HG03565 (cell line): Measurements from ENCODE around the gene IFT88.
"Not testable (repeated sequence)": the region's sequence is repeated elsewhere in the genome, so short reads cannot be mapped to it uniquely, and the experiment has no call there.

Experiments
- ATAC-seq: cut with Tn5 transposase; IDR thresholded peaks from one replicate; pipeline ENCODE4 v1.9.1; 2021; ENCODE audit warnings: mild to moderate bottlenecking, moderate library complexity; ENCODE audit not compliant: unreplicated experiment

IFT88 gene

GRCh38 chr13:20616059-20616797 lies 49.3 kb downstream of the IFT88 start:
- no peak for ATAC-seq

DNA sequence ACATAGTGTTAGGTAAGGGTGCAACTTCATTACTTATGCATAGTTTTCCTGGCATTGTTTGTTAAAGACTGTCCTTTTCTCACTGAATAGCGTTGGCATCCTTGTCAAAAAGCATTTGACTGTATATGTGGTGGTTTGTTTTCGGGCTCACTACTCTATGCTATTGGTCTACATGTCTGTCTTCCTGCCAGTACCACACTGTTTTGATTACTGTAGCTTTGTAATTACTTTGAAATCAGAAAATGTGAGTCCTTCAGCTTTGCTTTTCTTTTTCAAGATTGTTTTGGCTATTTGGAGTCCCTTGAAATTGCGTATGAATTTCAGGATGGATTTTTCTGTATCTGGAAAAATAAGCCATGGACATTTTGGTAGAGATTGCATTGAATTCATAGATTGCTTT lies 56.0 kb downstream of the IFT88 start:
- no peak for ATAC-seq

DNA sequence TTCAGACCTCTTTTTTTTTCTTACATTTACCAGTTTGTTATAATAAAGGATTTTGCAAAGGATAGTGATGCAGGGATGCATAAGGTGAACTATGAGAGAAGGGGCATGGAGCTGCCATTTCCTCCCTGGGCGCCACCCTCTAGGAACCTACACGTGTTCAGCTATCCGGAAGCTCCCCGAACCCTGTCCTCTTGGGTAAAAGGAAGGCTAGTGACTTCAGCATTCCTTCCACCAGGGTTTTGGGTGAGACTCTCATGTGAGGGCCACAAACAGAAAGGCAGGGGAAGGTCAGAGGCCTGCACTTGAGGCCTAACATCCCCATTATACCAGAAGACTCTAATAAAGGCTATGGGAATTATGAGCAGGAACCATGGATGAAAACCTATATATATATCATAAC lies 57.3 kb downstream of the IFT88 start:
- ATAC-seq, result no peak

DNA sequence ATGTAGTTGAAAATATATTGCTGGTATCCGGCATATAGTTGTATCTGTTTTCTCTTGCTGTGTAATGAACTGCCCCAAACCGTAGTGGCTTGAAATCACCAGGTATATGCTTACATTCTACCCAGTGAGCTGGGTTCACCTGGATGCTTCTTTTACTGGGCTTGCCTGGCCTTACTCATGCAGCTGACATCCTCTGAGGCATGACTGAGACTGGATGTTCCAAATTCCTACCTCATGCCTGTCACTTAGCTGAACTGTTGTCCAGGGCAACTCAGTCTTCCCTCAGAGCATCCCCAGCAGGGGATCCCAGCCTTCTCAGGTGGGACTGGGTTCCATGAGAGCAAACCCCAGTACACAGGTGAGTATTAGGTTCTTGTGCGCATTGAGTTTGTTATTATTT lies 66.8 kb downstream of the IFT88 start:
- no peak for ATAC-seq

- no peak for ATAC-seq
Observed at GRCh38 chr13:20636079-20636478, 69.1 kb downstream of the IFT88 start.

DNA sequence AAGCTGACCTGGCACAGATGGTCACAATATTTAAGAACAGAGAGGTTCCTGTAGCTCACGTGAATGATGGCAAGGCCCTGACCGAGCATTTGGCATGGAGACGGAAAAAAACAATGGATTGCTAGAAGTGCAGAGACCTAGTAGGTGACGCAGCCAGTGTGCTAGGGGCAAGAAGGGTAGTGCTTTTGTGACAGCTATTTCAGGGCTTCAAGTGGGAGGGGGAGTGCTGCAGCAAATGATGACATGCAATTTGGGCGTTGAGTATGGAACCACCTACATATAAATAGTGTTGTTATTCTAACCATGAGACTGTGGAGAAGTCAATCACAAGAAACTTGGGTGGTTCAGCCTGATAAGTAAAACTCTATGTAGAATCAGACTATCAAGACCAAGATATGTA lies 70.9 kb downstream of the IFT88 start:
- no peak for ATAC-seq

GRCh38 chr13:20647758-20648157 lies 80.8 kb downstream of the IFT88 start:
- no peak for ATAC-seq

- no peak for ATAC-seq
Observed at GRCh38 chr13:20652946-20653345, 86.0 kb downstream of the IFT88 start.

GRCh38 chr13:20654156-20654555 lies 87.2 kb downstream of the IFT88 start:
- no peak for ATAC-seq

- ATAC-seq, result no peak
Observed at GRCh38 chr13:20658451-20659040, 91.6 kb downstream of the IFT88 start.

DNA sequence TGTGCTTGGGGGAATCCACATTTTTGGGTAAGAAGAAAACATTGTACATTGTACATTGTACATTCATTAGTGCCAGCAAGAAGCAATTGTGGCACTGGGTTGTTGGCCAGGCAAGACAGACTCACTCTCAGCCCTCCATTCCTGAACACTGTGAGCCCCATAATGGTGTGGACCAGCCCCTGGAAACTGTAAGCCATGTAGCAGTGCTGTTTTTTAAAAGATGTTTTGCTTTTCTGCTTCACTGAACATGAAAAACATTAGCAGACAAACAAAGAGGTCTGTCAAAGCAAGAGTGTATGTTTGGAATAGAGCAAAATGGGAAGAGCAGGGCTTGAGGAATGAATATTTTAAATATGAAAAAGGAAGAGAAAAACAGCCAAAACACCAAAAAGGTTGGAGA lies 97.4 kb downstream of the IFT88 start:
- no peak for ATAC-seq

DNA sequence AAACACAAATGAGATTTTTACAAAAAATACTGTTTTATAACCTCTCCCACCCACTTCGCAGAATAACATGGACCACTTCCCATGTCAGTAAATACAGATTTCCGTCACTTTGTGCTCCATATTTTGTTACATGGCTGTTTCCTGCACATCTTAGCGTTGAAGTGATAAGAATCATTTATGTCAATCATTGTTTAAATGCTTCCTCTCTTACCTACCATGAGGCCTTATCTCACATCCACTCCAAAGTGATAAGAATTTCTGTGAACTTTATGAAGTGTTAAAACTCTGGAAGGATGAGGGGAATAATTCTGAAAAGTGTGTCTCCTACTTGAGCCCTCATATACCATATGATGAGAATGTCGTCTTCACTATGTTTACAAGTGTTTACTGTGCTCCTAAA lies 100.0 kb downstream of the IFT88 start:
- no peak for ATAC-seq

GRCh38 chr13:20667857-20668437 lies 101.0 kb downstream of the IFT88 start:
- no peak for ATAC-seq

DNA sequence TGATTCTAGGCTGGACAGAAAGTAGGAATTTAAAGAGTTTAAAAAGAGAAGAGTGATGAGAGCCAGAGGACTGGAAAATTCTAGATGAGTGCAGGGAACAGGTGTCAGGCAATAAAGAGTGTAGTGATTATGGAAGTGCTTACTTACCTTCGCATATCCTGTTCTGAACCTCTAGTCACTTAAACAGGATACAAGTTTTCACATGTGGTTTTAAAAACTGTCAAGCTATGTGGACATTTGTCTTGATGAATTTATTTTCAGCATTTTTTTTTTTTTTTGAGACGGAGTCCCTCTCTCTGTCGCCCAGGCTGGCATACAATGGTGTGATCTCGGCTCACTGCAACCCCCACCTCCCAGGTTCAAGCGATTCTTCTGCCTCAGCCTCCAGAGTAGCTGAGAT lies 102.2 kb downstream of the IFT88 start:
- no peak for ATAC-seq

DNA sequence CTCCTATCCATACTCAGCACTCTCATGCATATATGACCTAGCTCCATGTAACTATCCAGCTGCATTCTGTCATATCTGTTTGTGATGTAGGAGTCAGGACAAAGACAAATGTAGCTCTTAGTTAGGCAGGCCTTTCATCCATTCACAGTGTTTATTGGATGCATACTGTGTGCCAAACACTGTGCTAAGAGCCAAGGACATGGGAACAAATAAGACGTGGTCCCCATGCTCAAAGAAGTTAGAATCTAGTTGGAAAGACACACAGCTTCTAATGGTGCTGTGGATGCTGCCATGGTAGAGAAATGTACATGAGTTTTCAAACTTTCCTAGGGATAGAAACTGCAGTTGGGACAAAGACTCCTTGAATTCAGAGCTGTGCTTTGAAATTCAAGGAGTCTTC lies 104.8 kb downstream of the IFT88 start:
- ATAC-seq, result no peak

DNA sequence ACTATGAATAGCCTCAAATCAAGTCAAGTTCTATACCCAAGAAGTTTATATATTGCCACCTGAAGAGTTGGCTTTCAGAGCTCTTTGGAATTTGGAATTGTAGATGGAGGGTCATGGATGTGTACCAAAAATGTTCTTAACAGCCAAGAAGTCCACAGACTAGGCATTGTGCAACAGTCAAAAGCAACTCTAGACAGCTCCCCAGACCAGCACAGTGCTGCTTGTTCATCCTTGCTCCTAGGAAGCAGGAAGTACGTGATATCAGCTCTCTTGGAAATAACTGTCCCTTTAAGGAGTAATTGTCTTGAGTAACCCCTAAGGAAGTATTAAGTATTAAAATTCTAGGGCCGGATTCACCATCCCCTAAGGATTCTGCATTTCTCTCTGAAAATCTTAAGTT lies 105.8 kb downstream of the IFT88 start:
- ATAC-seq, result no peak

GRCh38 chr13:20673715-20674114 lies 106.8 kb downstream of the IFT88 start:
- ATAC-seq, result no peak

DNA sequence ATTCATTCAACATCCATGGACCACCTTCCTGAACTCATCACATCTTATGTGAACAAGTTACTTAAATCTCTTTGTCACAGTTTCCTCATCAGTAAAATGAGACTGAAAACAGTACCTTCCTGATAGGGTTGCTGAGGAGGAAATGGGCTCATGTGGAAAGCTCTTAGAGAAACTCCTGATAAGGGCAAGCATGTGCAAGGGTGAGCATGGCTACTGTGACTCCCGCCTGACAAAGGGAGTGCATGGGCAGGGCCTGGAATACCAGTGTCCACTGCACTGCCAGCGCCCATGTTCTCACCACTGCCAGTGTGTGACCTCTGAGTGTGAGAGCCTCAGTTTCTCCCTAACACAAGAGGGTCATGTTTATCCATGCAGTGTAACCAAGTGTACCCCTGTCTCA lies 109.3 kb downstream of the IFT88 start:
- ATAC-seq, result no peak

DNA sequence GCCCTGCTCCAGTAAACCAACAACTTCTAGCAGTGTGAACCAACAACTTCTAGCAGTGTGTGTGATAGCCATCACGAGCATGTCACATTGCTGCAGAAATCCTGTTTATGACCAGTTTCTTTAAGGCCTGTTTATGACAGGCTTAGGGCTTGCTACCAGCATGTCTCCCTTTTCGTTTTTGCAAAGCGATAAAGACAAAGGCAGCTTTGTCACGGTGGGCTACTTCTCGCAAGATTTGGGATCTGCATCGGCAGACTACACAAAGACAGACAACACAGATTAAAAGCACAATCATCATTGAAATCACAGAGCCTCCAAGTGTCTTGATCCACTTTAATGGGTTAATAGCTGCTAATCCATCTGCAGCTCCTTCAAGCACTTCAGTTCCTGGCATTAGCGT lies 111.6 kb downstream of the IFT88 start:
- not testable (repeated sequence) for ATAC-seq

GRCh38 chr13:20679879-20680278 lies 112.9 kb downstream of the IFT88 start:
- ATAC-seq, result no peak

GRCh38 chr13:20680416-20681080 lies 113.6 kb downstream of the IFT88 start:
- ATAC-seq, result no peak

DNA sequence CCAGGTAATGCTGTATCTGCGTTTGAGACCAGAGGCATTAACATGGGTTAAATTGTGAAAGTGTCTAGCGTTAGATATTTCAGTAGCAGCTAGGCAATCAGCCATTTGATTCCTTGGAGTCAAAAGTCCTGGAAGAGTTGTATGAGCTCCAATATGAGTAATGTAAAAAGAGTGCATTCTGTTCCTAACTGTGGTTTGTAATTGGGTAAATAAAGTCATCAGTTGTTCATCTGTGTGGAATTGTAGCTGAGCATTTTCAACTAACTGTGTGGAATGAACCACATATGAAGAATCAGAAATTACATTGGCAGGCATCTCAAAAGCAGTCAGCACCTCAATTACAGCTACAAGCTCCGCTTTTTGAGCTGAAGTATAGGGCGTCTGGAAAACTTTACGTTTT lies 114.5 kb downstream of the IFT88 start:
- ATAC-seq, result not testable (repeated sequence)
